Activated CD8-positive, alpha-beta memory T cell treated with anti-CD3 and anti-CD28 coated beads for 1 hour (primary cell): ENCODE data around the gene KRT16.
"Not testable (repeated sequence)": the region's sequence is repeated elsewhere in the genome, so short reads cannot be mapped to it uniquely, and the experiment has no call there.

Experiments
- DNase-seq, 2 donors: peaks; one replicate each; pipeline ENCODE4 v3.0.0-alpha.2; 2020; ENCODE audit warnings: low read depth in 1 of 2; ENCODE audit errors: extremely low read depth in 1 of 2

The KRT16 gene

DNA sequence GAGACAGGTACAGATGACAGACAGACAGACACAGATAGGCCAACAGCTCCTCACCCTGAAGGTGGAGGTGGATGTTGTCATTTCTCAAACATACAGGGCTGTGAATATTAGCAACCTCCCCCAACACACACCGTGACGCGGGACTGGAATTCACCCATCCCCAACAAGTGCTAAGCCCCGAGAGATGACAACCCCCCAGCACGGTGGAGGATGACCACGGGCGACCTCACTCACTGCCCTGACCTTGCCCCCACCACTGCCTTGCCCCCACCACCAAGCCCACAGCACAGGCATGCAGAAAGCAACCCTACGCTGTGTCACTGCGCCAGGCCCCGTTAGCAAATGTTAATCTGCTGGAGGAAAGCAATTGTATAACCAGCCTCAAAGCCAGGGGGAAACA, 16.7 kb upstream of the KRT16 start:
- no peak for DNase-seq

DNA sequence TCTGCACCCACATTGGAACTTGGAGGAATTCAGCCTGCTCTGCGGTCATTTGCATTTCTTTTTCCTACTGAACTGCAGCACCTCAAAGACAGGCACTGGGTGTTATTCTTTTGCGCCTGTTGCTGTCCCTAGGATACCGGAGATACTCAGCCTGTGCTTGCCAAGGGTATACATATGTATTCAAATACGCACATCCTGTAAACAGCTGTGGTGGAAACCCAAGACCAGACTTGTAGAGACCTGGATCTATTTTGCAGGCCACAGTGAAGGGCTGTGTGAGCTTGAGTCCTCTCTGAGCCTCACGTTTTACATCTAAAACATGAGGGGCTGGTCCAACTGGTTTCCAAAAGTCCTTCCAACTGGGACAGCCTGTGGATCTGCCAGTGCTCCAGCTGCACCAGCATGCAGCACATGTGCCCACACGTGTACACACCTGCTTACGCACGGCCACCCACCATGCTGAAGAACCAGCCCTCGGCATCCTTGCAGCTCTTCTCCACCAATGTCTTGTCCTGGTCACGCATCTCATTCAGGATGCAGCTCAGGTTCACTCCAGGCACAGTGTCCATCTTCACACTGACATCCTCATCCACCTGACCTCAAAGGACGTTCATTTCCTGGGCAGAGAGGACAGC, 16.2 kb upstream of the KRT16 start:
- DNase-seq, result not testable (repeated sequence)

DNA sequence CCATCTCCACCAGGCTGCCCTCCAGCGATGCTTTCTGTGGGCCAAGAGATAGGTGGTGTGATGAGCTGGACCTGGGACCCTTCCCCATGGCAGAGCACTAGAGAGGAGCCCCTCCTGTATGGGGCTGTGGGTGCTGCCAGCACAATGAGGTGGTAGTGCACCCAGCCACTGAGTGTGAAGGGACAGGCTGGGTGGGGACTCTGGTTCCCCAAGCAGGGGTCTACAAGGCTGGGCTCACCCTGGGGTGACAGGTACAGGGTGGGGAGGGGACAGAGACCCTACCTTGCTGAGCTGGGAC, 15.5 kb upstream of the KRT16 start:
- DNase-seq, result not testable (repeated sequence)

DNA sequence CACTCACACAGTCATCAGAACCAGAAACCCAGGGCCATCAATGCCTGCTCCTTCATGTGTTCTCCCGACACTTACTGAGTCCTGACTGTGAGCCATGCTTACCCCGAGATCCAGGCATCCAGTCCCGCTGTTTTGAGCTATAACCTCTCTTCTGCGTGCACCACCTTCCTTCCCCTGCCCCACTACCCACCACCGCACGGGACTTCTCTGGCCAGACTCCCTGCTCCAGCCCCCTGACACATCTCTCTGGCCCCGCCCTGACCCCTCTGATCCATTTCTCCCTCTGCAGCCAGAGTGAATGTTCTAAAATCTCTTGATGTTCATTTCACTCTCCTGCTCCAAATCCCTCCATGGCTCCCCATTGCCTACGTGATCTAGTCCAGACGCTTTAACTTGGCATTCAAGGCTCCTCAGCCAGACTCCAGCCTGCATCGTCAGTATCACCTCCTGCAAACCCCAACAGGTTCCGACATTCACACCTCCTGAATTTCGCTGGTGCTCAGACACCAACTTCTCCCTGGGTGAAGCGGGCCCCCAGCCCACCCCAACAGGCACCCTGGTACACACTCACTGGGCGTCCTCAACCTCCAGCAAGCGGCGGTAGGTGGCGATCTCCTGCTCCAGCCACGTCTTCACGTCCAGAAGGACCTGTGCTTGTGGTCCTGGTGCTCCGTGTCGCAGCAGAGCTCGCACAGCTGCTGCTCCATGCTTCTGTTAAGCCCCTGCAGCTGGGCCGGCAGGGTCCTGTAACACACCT, 14.9 kb upstream of the KRT16 start:
- no peak for DNase-seq

DNA sequence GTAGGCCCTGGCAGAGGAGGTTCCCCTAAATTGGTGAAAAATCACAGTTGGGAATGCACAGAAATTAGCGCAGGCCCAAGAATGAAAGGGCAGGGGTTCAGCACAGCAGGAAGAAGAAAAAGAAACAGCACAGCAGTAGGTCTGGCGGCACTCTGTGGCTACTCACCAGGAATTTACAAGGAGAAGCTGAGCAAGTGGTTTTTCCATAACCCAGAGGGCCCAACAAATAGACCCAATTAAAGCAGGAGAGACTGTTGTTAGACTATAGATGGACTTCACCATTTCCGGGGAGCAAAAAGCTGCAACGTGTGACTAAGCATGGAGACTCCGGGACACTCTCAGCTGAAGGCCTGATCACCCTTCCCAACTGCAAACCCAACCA, 14.3 kb upstream of the KRT16 start:
- not testable (repeated sequence) for DNase-seq

DNA sequence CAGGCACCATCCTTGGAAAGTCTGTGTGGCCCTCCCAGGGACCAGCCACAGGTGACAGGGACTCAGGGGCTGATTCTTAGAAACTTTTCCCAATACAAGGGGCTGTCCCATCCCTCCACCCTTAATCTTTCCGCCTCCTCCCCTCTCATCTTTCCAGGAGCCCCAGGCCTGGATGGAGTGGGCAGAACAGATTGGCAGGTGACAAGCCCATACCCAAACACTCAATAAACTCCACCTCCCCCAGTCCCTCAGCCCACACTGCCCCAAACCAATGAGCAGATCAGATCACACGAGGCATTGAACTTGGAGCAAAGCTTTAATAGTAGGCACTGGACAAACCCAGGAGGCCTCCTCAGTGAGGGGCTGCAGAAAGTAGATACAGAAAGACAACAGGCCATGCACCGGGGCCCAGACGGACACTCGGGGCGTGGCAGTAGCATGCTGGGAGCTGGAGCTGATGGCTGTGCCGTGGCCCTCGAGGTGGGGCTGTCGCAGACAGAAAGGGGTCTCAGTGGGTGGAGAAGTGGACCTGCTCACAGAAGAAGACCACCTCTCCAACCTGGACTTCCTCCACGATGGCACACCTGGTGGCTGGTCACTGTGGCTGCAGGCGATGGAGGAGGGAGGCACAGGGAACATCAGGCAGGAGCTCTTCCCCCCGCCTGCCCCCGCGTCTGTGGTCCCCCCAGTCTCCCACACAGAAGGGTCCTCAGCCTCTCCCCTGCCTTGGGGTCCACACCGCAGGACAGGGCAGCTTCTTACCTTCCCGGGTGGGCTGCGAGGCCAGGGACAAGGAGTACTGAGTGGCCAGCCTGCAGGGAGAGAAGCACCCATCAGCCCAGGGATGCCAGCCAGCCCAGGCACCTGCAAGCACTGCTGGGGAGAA, 13.7 kb upstream of the KRT16 start:
- not testable (repeated sequence) for DNase-seq

DNA sequence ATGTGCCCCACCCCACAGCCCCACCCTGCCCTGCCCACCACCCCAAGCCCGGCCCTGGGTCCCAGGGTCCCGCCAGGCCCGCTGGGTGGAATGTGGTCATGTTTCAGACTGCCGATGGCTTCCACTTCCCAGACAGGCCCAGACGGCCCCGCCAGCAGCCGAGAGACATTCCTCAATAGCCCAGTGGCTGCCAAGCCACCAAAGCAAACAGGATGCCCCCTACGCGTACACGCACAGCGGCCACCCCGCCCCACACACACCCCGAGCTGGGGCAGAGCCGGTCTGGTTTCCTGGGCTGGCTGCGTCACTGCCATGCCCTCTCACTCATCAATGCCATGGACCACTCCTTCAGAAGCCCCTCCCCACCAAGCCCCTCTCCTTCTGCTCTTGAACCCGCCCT, 13.0 kb upstream of the KRT16 start:
- DNase-seq, result no peak

DNA sequence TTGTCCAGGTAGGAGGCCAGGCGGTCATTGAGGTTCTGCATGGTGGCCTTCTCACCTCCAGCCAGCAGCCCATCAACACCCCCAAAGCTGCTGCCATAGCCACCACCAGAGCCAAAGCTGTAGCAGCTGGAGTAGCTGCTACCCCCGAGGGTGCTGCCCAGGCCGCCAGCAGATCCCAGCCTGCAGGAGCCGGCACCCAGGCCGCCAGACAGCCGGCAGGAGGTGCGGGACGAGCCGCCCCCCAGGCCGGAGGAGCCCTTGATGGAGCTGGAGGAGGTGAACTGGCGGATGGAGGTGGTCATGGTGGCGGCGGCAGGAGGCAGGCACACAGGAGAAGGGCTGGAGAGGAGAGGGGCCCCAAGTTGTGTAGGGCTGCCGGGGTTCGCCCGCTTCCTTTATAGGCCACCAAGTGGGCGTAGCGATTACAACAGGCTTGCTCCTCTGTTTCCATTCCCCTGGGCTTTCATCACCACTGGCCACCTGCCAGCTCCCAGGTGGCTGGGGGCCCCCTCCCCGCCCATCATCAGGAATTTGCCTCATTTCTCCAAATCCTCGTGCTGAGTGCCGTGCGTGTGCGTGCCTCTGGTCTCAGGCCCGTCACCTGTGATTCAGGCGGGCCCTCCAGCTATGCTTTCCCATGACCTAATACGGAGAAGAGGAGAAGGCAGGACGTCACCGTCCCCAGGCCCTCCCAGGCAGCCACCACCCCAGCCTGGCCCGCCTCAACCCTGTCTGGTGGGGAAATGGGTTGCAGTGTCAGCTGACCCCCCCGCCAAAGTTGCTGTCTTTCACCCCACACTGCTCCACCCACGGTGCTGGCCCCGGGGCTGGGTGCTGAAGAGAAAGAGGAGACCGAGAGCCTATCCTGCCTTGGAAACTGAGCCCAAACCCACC, 11.9 kb upstream of the KRT16 start, which contains the start of gene KRT17:
Gene KRT17 (minus strand): TSS at position 368 of the 894 bp plus-strand sequence. CDS start 66 bp downstream, at position 302.
- DNase-seq, result no peak

DNA sequence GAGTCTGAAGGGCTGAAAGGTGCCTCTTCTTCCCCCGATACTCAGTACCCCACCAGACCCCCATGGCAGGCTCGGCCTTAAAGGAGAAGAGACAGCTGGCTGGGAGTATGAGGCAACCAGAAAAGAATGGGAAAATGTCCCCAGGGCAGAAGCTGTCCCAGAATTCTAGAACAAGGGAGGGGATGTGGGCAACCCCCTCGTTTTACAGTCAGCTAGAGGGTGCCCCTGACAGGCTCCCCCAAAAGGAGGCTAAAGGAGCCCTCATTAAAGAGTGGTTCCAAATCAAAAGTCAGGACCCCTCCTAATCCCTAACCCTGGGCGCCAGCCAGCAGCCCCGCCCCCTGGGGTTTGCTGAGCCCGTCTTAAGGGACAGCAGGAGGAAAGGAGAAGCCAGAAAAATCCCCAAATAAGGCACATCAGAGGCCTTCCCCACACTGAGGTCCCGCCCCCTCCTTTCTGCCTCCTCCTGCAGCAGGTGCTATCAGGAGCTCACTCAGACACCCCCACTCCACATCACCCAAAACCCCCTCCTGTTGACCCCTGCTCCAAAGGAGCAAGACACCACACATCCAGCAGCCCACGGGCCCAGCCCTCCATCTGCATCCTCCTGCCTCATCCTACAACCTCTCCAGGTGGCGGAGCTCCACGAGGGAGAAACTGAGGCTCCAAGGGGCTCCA, 10.8 kb upstream of the KRT16 start:
- not testable (repeated sequence) for DNase-seq

DNA sequence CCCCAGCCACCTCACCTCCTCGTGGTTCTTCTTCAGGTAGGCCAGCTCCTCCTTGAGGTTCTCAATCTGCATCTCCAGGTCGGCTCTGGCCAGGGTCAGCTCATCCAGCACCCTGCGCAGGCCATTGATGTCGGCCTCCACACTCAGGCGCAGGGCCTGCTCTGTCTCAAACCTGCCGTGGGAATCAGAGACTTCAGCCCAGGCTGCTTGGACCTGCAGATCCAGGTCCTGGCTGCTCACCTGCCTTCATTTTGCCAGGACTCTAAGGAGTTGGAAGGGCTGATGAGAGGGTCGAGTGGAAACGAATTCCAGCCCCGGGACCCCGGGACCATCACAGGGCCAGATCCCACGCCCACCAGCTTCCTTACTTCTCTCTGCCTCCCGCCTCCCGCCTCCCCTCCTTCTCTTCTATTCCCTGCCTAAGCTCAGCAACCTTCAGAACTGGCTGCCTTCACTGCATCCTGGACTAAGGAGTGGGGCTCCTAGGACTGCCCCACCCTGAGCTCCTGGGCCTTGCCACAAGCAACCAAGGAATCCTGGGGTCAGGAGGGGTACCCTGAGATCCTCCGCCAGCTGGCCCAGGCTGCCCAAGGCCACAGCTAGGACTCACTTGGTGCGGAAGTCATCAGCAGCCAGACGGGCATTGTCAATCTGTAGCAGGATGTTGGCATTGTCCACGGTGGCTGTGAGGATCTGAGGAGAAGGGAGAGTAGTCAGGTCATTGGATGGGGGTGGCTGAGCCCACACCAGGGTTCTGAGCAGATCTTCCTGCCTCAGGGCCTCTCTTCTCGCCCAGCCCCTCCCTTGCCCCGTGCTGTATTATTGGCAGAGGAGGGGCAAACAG, 10.0 kb upstream of the KRT16 start:
- DNase-seq, result not testable (repeated sequence)

DNA sequence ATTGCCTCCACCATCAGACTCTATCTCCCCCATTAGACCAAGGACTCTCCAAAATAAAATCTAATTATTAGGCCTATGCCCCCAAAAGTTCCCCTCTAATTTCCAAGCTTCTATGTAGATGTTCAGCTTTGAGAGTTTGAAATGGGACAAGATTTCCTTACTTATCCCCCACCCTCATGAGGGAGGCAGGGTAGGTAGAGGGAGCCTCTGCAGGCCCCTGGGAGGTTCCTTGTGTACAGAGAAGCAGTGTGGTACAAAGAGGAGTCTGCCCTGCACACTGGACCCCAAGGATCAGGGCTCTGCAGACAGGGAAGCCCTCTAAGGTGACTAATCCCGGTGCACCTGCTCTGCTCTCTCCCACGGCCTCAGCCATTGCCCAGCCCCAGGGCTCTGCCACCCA, 9.3 kb upstream of the KRT16 start:
- no peak for DNase-seq

DNA sequence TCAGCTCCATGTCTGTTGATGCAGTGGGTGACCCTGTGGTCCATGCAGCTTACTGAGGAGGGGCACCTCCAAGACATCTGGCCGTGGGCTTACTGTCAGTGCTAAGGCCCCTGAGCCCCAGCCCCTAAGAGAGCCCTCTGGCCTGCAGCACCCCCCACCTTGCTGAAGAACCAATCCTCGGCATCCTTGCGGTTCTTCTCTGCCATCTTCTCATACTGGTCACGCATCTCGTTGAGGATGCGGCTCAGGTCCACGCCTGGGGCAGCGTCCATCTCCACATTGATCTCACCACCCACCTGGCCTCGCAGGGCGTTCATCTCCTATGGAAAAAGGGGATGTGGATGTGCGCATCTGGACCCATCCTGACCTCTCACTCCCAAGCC, 8.9 kb upstream of the KRT16 start:
- not testable (repeated sequence) for DNase-seq

DNA sequence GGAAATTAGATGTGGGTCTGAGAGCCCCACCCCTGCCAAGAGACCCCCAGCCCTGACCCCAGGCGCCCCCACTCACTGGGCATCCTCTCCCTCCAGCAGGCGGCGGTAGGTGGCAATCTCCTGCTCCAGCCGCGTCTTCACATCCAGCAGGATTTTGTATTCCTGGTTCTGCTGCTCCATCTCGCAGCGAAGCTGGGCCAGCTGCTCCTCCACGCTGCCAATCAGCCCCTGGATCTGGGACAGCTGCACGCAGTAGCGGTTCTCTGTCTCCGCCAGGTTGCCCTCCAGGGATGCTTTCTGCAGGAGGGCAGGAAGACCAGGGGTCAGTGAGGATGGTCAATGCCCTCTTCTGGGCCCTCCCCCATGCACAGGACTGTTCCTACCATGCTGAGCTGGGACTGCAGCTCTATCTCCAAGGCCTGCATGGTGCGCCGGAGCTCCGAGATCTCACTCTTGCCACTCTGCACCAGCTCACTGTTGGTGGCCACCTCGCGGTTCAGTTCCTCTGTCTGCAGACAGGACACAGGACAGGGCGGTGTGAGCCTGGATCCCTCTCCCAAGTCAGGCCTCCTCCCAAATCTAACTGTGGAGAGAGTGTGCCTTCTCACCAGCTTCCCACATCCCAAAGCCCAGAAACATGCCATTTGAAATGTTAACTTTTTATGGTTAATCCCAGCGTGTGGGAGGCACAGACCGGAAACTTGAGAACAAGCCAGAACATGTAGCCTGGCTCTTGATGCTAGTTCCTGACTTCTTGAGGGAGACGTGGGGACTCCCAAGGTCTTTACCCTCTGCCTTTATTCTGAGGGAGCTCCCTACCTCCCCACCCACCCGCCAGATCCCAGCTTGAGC, 8.2 kb upstream of the KRT16 start:
- DNase-seq, result no peak

DNA sequence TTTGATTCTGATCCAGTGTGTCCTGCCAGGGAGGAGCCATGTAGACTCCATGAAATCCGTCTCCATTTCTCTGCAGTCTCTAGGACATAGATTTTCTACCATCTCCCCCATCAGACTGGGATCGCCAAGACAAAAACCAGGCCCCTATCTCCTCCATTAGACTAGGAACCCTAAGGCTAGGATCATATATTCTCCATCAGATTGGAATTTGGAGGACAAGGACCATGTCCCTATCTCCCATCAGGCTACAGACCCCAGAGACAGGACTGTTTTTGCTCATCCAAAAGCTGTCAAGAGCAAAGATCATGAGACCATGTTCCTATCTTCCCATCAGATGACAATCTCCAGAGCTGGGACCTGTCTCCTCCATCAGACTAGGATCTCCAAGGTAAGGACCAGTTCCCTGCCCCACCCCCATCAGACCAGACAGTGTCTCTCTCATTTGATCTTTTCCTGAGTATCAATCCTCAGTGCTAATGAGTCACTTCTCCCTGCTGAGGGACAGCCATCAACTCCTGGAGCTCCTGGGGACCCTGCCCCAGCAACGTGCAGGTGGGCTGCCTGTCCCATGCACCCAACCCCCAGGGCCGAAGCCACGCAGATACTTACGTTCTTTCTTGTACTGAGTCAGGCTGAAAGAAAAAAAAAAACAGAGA, 7.5 kb upstream of the KRT16 start:
- not testable (repeated sequence) for DNase-seq

DNA sequence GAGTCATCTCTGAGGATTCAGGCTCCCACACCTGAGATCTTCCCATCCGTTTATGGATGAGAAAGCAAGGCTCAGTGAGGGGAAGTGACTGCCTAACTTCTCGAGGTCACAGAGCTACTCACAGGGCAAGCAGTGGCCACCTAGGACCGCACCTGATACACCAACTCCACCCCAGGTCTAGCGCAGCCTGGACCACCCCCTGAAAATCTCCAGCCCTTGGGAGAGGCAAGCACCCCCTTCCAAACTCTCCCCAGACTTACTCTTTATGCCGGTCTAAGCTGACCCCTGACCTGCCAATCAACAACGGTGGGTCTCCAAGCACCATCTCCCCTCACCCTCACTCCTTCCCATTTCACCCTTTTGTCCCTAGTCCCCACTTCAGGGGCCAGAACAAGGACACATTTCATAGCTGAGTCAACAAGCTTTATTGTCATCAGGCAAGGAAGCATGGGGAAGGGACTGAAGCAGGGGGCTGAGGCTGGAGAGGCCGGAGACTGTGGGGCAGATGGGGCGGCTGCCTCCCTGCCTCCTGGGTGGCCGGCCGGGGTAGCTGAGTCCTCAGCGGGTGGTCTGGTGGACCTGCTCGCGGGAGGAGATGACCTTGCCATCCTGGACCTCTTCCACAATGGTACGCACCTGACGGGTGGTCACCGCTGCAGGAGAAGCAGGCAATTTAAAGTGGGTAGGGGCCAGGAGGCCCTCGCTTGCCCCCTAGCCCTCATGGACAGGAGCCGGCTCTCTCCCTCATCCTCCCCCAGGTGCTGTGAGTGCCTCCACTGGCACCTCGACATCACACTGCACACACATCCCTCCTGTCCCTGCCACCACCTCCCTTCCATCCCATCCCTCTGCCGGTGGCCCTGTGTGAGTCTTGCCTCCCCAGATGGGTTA, 6.7 kb upstream of the KRT16 start:
- DNase-seq, result no peak

DNA sequence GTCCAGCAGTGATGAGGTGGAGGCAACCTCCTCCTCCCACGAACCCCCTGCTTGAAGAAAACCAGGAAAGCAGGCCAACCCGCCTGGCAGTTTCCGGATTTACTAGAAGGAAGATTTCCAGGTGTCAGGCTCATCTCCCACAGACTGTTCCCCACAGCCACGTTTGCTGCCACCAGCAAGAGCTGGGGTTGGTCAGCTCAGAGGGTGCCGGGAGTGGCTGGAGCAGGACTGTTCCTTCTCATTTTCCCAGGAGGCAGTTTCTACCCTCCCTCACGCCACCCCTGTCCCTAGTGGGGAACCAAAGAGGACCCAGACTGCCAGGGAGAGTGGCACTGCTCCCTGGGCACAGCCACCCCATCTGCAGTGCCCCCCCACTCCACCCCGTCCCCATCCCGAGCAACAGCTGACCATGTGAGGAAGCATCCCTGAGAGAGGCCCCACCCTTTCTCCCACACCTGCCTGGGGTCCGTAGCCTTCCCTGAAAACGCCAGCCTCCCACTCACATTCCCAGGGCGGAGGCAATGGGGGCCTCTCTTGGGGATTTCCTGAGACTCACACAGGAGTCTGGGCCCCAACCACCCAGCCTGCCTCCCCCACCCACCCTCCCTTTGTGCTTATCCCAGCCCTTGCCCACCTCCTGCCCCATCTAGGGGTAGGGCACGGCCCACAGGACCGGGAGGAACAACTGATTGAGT, 5.9 kb upstream of the KRT16 start:
- DNase-seq, result no peak
